Hepatocyte (in vitro differentiated cells): ENCODE measurements around the gene OR5F1. TPM values are rescaled to one million over a fixed set of nuclear protein-coding genes. Genes with fewer than 3 reads are reported as not detected.
A peak's percentile ranks its signal among the peaks of the same experiment; 100 is the strongest.

Source experiments
- DNase-seq: peaks from one replicate; pipeline ENCODE4 v3.0.0-alpha.2; 2016; ENCODE audit warnings: low spot score
- H2AFZ ChIP-seq: fragments of 200-600 bp; sonication (generic); 2 replicates; pipeline ENCODE4 v1.6.0; 2016; ENCODE audit warnings: antibody characterized with exemption, mild to moderate bottlenecking
- H3K27ac ChIP-seq: fragments of 200-600 bp; sonication (generic); 2 replicates; pipeline ENCODE4 v1.5.1; 2016; ENCODE audit warnings: mild to moderate bottlenecking
- H3K27me3 ChIP-seq: fragments of 200-600 bp; sonication (generic); 2 replicates; pipeline ENCODE4 v1.6.1; 2016
- H3K36me3 ChIP-seq: fragments of 200-600 bp; sonication (generic); replicated peaks from 2 replicates; pipeline ENCODE4 v1.5.1; 2016; ENCODE audit warnings: low read depth; ENCODE audit not compliant: insufficient read depth
- H3K4me1 ChIP-seq: fragments of 200-600 bp; sonication (generic); 2 replicates; pipeline ENCODE4 v1.5.1; 2016; ENCODE audit warnings: mild to moderate bottlenecking, moderate library complexity; ENCODE audit not compliant: insufficient read depth
- H3K4me2 ChIP-seq: fragments of 200-600 bp; sonication (generic); 2 replicates; pipeline ENCODE4 v1.6.0; 2016
- H3K4me3 ChIP-seq: fragments of 200-600 bp; sonication (generic); 2 replicates; pipeline ENCODE4 v1.5.1; 2016; ENCODE audit warnings: mild to moderate bottlenecking
- H3K79me2 ChIP-seq: fragments of 200-600 bp; sonication (generic); 2 replicates; pipeline ENCODE4 v1.6.0; 2017; ENCODE audit warnings: mild to moderate bottlenecking
- H3K9me2 ChIP-seq: fragments of 200-600 bp; sonication (generic); replicated peaks from 2 replicates; pipeline ENCODE4 v1.6.0; 2017; ENCODE audit warnings: mild to moderate bottlenecking; ENCODE audit not compliant: insufficient read depth
- H3K9me3 ChIP-seq: fragments of 200-600 bp; sonication (generic); 2 replicates; pipeline ENCODE4 v1.5.1; 2016; ENCODE audit warnings: low read depth, mild to moderate bottlenecking
- H4K20me1 ChIP-seq: fragments of 200-600 bp; sonication (generic); 2 replicates; pipeline ENCODE4 v1.6.0; 2016; ENCODE audit warnings: mild to moderate bottlenecking; ENCODE audit not compliant: insufficient read depth, poor library complexity, severe bottlenecking
- EZH2 ChIP-seq: fragments of 200-600 bp; sonication (generic); IDR thresholded peaks from 2 replicates; pipeline ENCODE4 v1.6.1; 2016; ENCODE audit warnings: antibody characterized with exemption, mild to moderate bottlenecking, borderline replicate concordance
- EZH2phosphoT487 ChIP-seq: fragments of 200-600 bp; sonication (generic); IDR thresholded peaks from one replicate; pipeline ENCODE4 v1.6.1; 2018; ENCODE audit warnings: antibody characterized with exemption, mild to moderate bottlenecking, low read depth, moderate library complexity; ENCODE audit not compliant: unreplicated experiment, severe bottlenecking
- WGBS: methylation state at CpG from one replicate; pipeline ENCODE4 v1.1.6; 2016; ENCODE audit warnings: low lambda C conversion rate; ENCODE audit errors: missing lambda C conversion rate; 5-methylcytosine and 5-hydroxymethylcytosine counted together
- polyA plus RNA-seq: library from polyadenylated mRNA; unstranded; fragments of >200 nt; fragmentation: Nextera tagmentation; extraction: Ambion mirVana; gene quantifications from 2 replicates; pipeline ENCODE4 v1.2.1, GENCODE V29; 2016
- total RNA-seq: library from RNA; depleted of rRNA; stranded (reverse); fragments of >200 nt; gene quantifications from 2 replicates; pipeline ENCODE4 v1.2.3, GENCODE V29; 2014
- TF ChIP-seq, protein P1 (sequence below): fragments of 200-600 bp; sonication (generic); IDR thresholded peaks from 2 replicates; pipeline ENCODE4 v1.5.1; 2016; ENCODE audit warnings: antibody characterized with exemption, mild to moderate bottlenecking; ENCODE audit not compliant: poor library complexity

The OR5F1 gene
- total RNA-seq, result not detected in 2 replicates
- polyA plus RNA-seq, result not detected in 2 replicates

DNA sequence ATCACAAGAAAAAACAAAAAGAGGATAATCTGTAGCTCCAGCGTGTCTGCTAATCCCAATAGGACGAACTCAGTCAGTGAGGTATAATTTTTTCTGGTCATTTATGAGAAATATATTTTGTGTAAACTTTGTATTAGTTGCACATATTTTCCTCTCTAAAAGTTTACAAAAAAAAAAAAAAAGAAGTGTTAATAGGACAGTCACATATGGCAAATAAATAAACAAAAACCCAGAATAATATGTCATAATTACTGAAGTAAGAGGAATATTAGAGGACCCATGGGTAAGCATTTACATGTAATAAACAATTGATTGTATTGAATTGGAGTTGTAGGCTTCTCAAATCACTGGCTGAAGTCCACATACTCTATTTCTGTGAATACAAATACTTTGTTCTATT, at the start of gene OR5F1:
Gene OR5F1 (minus strand): TSS at position 101 of the 400 bp plus-strand sequence. CDS start 0 bp downstream, at position 101.
- Histone ChIP-seq H3K4me3 (no peak within 1 kb of the TSS), H3K4me2 (no peak within 1 kb of the TSS), H3K36me3 (no peaks in the 10 kb centered on the region), H4K20me1 (no peaks in the 10 kb centered on the region), H3K27ac (no peak within 1 kb of the TSS), H3K9me2 (no peaks in the 10 kb centered on the region), H3K27me3 (no peaks in the 10 kb centered on the region), H3K9me3 (no peaks in the 10 kb centered on the region), H3K79me2 (no peaks in the 10 kb centered on the region), H3K4me1 (no peaks in the 10 kb centered on the region), H2AFZ (no peak within 1 kb of the TSS)
- DNase-seq, result no peak
- 90% methylated on average over 2 of the region's 2 CpGs for WGBS
- TF ChIP-seq, protein P1, sequence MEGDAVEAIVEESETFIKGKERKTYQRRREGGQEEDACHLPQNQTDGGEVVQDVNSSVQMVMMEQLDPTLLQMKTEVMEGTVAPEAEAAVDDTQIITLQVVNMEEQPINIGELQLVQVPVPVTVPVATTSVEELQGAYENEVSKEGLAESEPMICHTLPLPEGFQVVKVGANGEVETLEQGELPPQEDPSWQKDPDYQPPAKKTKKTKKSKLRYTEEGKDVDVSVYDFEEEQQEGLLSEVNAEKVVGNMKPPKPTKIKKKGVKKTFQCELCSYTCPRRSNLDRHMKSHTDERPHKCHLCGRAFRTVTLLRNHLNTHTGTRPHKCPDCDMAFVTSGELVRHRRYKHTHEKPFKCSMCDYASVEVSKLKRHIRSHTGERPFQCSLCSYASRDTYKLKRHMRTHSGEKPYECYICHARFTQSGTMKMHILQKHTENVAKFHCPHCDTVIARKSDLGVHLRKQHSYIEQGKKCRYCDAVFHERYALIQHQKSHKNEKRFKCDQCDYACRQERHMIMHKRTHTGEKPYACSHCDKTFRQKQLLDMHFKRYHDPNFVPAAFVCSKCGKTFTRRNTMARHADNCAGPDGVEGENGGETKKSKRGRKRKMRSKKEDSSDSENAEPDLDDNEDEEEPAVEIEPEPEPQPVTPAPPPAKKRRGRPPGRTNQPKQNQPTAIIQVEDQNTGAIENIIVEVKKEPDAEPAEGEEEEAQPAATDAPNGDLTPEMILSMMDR, result no peak

DNA sequence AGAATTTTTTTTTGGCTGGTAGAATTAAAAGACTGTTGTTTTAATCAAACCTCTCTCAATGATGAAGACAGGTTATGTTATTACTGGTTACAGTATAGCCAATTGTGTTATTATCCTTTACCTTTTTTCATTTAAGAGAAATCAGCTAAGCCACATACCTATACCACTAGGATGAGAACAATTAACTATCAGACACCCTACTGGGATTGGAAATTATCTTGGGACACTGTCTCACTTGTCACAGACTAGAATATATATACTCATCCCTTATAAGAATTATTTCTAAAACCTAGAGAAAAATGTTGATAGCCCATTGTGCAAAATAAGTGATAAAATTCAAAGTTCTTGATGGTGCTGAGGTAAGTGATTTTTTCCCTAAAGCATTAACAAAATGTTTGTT, 32.9 kb upstream of the OR5F1 start, which contains the start of gene OR5AS1:
Gene OR5AS1 (plus strand): TSS at position 301 of the 400 bp plus-strand sequence. CDS start 2,765 bp downstream, outside the sequence.
- H3K4me3 ChIP-seq, result no peak within 1 kb of the TSS
- H3K9me3 ChIP-seq, result no peaks in the 10 kb centered on the region
- no peaks in the 10 kb centered on the region for H3K4me1 ChIP-seq
- DNase-seq, result no peak
- H3K27ac ChIP-seq, result no peak within 1 kb of the TSS
- no peaks in the 10 kb centered on the region for H3K27me3 ChIP-seq
- H3K4me2 ChIP-seq, result no peak within 1 kb of the TSS
- H4K20me1 ChIP-seq, result no peaks in the 10 kb centered on the region
- H3K79me2 ChIP-seq, result no peaks in the 10 kb centered on the region
- no peak within 1 kb of the TSS for H2AFZ ChIP-seq
- TF ChIP-seq EZH2, result no peak
- TF ChIP-seq EZH2phosphoT487, result no peak
- TF ChIP-seq, protein P1, result no peak
- H3K36me3 ChIP-seq, result no peaks in the 10 kb centered on the region
- H3K9me2 ChIP-seq, result no peaks in the 10 kb centered on the region

DNA sequence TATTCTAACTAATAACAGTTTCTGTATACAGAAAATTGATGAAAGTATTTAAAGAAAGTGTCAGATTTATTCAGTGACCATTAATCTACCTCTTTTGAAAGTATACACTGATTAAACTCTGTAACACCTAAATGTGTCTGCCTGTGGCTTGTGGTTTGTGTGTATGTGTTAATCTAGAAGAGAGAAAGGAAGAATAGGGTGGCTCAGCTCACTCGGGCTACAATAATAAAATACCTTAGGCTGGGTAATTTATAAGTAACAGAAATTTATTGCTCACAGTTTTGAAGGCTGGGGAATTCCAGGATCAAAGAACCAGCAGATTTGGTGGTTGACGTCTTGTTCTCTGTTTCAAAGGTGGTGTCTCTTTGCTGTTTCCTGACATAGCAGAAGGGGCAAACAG, 19.4 kb upstream of the OR5F1 start:
- H3K27me3 ChIP-seq, result no peaks in the 10 kb centered on the region
- TF ChIP-seq, protein P1, result no peak
- no peak for TF ChIP-seq EZH2phosphoT487
- TF ChIP-seq EZH2, result no peak
- 45% methylated on average over 2 of the region's 2 CpGs for WGBS
- H3K4me2 ChIP-seq, result no peak overlapping the region
- no peaks in the 10 kb centered on the region for H3K9me2 ChIP-seq
- H3K27ac ChIP-seq, result no peak overlapping the region
- H3K4me1 ChIP-seq, result no peaks in the 10 kb centered on the region
- H3K4me3 ChIP-seq, result no peak overlapping the region
- H3K9me3 ChIP-seq, result no peaks in the 10 kb centered on the region
- no peaks in the 10 kb centered on the region for H4K20me1 ChIP-seq
- H2AFZ ChIP-seq, result no peak overlapping the region
- DNase-seq, result no peak
- no peaks in the 10 kb centered on the region for H3K79me2 ChIP-seq
- no peaks in the 10 kb centered on the region for H3K36me3 ChIP-seq

DNA sequence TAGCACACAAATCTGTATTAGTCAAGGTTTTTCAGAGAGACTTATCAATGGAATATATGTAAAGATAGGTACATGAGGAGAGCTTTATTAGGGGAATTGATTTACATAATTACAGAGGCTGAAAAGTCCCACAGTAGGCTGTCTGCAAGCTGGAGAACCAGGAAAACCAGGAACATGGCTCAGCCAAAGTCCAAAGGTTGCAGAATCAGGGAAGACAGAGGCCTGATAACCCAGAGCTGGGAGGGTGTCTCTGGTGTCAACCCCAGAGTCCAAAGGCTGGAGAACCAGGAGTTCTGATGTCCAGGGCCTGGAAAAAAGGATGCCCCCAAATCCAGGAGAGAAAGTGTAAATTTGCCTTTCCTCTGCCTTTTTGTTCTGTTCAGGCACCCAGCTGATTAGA, 16.3 kb upstream of the OR5F1 start:
- Histone ChIP-seq H3K4me2 (no peak overlapping the region), H3K27ac (no peak overlapping the region), H3K9me3 (no peaks in the 10 kb centered on the region), H2AFZ (no peak overlapping the region), H3K79me2 (no peaks in the 10 kb centered on the region), H3K9me2 (no peaks in the 10 kb centered on the region), H3K4me3 (no peak overlapping the region), H3K4me1 (no peaks in the 10 kb centered on the region), H3K36me3 (no peaks in the 10 kb centered on the region), H4K20me1 (no peaks in the 10 kb centered on the region), H3K27me3 (no peaks in the 10 kb centered on the region)
- TF ChIP-seq, protein P1, result no peak
- no peak for TF ChIP-seq EZH2phosphoT487
- no peak for TF ChIP-seq EZH2
- peak; percentile 33 for DNase-seq
